Measurements from ENCODE around the gene SEC14L5.
"Not testable (repeated sequence)": the region's sequence is repeated elsewhere in the genome, so short reads cannot be mapped to it uniquely, and the experiment has no call there.

Gene SEC14L5

DNA sequence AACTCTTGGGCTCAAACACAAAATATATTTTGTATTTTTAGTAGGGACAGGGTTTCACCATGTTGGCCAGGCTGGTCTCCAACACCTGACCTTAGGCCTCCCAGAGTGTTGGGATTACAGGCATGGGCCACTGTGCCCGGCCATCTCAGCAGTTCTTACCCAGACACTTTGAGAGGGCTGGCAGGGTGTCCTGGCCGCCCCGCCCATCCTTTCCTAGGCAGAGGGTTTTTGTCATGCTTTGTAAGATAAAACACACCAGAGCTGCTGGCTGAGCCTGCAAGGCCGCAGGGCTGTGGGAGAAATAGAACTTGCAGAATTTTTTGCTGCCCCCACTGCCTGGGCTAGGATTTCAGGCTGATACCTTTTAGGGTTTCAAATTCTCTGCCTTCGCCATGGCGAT lies 29.9 kb upstream of the SEC14L5 start:
- in situ Hi-C loops (cut with HindIII; ENCODE audit: low sequenced_read_pairs) = no loop called here

DNA sequence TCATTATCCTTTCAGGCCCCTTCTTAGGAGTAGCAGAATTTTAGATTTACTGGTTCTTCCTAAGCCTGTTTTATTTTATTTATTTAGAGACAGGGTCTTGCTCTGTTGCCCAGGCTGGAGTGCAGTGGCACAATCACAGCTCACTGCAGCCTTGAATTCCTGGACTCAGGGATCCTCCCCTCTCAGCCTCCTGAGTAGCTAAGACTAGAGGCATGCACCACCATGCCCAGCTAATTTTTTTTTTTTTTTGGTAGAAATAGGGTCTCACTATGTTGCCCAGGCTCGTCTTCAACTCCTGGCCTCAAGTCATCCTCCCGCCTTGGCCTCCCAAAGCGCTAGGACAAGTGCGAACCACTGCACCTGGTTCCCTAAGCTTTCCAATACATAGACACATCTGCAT lies 28.5 kb upstream of the SEC14L5 start:
- in situ Hi-C loops (cut with HindIII; ENCODE audit: low sequenced_read_pairs) = not testable (repeated sequence)

DNA sequence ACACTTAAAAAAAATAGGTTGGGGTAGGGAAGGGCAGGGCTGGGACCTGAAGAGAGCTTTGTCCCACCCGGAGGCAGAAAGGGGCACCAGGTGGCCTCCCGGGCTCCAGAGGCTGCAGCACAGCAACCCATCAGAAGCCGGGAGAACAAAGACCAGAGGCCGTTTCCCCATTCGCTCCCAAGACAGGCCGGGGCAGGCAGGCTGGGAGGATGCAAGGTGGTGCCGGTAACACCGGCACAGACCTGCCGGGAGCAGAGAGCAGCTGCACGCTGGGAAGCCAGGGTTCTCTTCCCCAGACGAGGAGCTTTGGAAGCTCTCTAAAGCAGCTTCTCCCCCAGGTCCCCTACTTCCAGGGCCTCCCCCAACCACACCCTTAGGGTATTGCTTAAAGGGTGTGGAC lies 26.7 kb upstream of the SEC14L5 start:
- in situ Hi-C loops (cut with HindIII; ENCODE audit: low sequenced_read_pairs) = no loop called here

DNA sequence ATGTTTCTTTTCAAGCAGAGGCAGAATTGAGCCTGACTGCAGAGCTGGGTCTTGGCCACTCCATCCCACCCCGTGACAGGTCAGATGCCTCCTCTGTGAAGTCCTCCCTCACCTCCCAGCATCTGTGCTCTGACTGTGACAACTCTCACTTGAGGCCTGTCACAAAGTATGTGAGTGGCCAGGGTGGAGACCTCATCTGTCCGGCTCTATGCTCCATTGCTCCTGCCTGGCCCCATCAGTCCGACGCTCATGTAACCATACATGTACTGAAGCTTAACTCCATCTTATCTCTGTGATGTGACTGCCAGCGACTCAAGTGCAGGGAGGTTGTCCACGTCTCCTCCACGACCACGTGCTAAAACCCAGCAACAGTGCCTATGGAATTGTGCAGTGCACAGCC lies 24.7 kb upstream of the SEC14L5 start:
- in situ Hi-C loops (cut with HindIII; ENCODE audit: low sequenced_read_pairs) = no loop called here

DNA sequence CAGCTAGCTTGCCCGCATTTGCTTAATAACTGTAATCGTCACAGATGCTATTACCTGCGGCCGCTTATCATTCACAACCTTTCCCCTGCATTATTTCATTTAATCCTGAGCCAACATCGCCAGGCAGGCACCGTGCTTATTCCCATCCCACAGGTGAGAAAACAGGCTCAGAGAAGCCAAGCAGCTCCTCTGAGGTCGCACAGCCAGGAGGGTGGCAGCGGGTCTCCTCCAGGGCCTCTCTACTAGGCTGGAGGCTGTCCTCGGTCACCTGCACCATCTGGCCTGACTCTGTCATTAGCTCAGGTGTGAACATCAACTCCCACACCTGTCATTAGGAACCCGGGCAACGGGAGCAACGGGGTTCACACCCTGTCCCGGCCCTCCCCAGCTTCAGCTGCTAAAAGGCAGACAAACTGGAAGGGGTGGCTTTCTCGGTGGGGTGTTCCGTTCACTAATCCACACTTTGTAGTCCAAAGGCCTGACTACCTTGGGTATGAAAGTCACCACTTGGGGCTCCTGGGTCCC lies 24.2 kb upstream of the SEC14L5 start:
- in situ Hi-C loops (cut with HindIII; ENCODE audit: low sequenced_read_pairs) = no loop called here

DNA sequence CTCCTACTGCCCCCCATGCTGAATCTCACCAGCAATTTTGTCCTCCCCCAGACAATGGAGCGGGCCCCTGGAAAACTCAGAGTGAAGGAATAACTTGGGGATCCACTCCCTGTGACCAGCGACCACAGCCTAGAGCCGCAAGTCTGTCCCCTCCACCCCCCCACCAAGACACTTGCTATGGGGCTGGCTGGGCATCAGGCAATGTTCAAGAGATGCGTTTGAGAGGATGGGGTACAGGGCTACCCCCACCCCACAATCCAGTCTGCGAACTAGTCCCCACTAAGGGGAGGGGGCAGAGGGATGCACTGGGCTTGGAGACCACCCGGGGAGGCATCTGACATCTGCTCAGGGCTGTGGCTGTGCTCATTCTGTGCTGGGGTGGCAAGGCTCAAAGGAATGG lies 23.5 kb upstream of the SEC14L5 start:
- in situ Hi-C loops (cut with HindIII; ENCODE audit: low sequenced_read_pairs) = no loop called here

DNA sequence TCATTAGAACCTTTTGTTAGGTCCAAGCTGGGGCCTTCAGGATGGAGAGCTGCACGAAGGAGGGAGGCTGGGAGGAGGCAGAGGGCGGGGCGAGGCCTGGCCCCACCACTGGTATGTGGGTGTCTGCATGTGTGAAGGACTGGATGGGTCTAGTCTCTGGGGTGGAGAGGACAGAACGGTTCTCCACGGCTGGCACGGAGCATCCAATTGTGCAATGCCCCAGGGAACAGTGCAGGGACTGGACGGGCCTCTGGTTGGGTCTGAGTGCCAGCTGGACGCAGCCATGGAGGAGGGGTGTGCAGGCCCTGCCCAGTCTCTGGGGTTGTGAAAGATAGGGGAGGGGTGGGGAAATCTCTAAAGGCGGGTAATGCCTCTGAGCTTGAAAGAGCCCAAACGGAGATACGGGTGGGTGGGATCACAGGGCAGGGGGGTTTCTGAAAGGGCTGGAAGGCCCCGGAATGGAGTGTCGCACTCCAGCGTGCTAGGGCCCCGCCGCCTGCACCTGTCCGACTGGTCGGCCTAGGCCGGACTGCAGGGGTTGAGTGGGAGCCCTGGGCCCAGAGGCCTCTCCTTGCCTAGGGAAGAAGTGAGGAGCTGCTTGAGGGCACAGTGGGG lies 22.8 kb upstream of the SEC14L5 start:
- in situ Hi-C loops (cut with HindIII; ENCODE audit: low sequenced_read_pairs) = no loop called here

DNA sequence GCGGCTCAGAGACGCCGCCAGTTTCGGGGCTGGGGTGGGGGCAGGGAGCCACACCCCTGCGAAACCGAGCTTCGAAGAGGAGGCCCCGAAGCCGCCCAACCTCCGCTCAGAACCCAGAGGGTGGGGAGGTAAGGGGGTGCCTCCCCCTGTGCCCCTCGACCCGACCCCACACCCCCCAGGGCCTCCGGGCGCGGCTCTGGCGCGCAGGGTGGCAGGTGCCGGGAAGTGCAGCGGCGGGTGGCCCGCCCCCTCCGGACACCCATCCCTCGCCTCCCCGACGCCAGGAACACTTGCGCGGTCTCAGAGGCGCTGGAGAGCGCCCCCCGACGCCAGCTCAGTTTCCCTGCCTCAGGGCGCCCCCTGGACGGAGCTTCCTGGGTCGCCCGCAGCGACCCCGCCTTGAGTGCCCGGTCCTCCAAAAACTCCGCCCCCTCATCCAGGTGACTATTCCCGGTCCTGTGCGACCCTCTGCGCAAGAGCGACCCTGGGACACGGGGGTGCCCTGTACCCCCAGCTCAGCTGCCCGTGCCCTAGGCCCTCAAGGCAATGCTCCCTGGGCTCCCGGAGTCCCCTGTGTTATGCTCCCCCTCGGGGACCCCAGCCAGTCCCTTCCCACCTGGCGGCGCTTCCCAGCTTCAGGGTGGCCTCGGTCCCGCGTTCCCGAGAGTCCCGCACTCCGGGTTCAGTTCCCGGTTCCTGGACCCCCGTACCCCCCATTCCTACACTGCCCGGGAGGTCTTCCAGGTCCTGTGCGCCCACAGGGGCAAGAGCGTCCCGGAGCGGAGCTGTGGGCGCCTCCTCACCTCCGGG lies 21.7 kb upstream of the SEC14L5 start:
- in situ Hi-C loops (cut with HindIII; ENCODE audit: low sequenced_read_pairs) = no loop called here

DNA sequence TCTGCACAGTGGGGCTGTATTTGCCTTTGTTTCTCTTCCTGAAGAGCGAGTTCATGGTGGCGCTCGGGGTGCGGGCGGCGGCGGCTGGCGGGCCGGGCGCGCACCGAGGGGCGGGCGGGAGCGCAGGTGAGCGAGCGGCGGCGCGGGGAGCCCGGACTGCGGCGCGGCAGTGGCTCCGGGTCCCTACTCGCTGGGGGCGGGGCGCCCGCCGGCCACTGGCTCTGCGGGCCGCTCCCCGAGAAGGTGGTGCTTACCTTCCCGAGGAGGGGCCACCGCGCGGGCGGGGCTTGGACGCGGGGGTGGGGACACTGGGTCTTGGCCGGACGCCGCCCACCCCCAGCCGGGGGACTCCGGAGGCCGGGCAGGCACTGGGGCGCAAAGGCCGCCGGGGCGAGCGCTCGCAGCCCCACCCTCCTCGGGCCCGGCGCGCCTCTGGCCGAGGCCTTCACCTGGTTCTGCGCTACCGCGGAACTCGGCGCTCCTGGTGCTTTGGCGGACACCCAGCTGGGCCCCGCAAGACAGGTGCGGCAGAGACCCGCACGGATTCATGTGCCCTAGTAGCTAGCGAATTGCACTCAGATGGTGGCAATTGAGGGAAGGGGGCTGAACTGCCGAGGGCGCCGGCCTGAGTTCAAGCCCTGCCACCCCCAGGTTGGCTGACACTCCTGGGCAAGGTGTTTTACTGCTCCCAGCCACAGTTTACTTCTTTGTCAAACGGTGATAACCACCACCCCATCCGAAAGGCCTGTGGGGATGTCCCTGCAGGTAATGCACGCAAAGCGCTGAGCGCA lies 20.9 kb upstream of the SEC14L5 start, which contains the start of gene PPL:
Gene PPL (minus strand): TSS at position 158 of the 791 bp plus-strand sequence. CDS start 103 bp downstream, at position 55.
- in situ Hi-C loops (cut with HindIII; ENCODE audit: low sequenced_read_pairs) = no loop called here

DNA sequence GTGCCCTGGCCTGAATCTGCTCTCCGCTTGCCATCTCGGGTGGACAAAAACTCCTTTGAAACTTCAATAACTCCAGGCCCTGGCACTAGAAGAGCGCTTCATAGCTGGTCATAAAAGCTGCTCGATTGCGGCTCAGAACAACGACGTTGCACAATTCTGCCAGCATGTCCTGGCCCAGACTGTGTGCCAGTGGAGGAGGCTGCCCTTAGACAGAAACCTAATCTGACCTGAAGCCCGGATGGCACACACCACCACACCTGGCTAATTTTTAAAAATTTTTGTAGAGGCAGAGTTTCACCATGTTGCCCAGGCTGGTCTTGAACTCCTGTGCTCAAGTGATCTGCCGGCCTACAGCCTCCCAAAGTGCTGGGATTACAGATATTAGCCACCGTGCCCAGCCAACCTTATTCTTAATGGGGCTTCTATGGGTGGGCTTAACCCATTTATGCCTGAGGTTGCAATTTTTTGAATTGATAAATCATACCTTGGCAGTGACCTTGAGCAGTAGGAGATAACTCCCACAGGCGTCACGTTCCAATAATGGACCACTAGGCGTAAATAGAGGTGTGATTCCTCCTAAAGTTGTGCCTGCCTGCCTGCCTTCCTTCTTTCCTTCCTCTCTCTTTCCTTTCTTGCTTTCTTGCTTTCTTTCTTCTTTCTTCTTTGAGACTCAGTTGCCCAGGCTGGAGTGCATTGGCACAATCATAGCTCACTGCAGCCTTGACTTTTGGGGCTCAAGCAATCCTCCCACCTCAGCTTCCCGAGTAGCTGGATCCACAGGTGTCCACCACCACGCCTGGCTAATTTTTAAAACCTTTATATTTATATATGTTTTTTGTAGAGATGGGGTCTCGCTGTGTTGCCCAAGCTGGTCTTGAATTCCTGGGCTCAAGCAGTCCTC lies 20.1 kb upstream of the SEC14L5 start:
- in situ Hi-C loops (cut with HindIII; ENCODE audit: low sequenced_read_pairs) = no loop called here

DNA sequence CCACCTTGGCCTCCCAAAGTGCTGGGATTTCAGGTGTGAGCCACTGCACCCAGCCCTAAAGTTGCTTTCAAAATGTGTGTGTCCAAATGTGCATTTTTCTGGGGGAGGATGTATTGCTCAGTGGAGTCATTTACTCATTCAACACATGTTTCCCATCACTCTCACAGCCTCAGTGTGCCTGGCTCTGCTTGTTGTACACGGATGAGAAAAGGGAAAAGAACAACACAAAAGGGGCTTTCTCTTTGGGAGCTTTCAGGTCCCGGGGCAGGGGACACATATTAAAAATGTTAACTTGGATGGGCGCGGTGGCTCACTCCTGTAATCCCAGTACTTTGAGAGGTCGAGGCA lies 19.5 kb upstream of the SEC14L5 start:
- in situ Hi-C loops (cut with HindIII; ENCODE audit: low sequenced_read_pairs) = no loop called here

DNA sequence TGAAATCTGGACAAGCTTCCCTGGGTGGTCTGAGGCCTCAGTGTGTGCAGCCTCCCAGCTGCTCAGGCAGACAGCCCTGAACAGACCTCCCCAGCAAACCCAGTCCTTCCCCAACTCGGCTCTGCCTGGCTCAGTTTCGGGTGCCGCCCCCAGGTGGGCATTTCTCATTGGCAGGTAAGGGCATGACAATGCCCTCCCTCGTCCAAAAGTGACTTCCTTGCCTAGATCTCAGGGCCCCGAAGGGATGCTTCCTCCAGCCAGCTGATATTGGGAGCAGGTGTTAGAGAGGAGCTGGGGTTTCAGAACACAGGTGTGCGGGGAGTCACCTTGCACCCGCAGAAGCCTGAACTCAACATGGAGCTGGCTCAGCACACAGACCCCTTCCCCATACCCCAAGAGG lies 17.4 kb upstream of the SEC14L5 start:
- in situ Hi-C loops (cut with HindIII; ENCODE audit: low sequenced_read_pairs) = no loop called here

DNA sequence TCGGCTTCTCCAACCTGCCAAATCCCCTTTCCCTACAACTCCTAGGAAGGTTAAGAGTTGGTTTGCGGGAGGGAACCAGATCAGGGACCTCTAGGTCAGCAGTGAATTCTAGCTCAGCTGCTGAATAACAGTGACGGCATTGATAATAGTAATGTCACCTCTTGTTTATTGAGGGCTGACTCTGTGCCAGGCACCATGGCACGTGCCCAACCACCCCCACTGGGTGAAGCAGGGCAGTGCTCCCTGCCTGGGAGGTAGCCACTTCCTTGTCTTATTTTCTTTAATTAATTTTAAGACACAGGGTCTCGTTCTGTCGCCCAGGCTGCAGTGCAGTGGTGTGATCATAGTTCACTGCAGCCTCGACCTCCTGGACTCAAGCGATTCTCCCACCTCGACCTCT lies 15.6 kb upstream of the SEC14L5 start:
- in situ Hi-C loops (cut with HindIII; ENCODE audit: low sequenced_read_pairs) = no loop called here

DNA sequence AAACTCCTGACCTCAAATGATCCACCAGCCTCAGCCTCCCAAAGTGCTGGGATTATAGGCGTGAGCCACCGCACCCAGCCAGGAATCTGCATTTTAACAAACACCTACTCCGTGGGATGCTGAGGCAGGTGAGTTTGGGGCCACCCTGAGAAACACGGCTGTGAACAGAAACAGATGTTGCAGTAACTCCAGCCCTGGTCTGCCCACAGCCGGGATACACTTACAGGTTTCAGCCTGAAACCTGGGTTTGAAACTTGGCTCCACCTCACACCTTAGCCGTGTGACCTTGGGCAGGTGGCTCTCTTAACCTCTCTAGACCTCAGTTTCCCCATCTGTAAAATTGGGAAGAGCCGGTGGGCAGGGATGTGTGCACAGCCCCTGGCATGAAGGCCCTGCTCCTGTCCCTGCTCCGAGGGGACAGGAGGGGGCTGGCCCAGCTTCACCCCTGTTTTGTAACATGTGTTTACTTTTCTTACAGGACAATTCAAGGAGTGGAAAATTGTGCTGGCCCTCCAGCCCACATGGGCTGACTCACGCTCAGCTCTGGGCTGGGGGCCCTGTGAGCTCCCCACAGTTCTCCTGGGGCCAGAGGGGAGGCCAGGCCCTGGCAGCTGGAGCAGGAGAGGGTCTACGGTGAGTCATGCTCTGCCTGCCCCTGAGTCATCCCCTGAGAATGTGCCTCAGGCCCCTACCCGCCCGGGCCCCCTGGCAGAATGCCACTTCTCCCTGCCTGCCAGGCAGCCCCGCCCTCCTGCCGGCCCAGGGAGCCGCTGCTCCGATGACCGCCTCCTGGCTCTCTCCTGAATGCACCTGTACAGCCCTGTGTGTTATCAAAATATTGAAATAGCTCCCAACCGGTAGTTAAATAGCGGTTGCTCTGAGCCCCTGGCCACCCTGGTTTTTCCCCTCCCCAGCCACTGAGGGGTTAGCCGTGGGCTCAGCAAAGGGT lies 13.5 kb upstream of the SEC14L5 start:
- in situ Hi-C loops (cut with HindIII; ENCODE audit: low sequenced_read_pairs) = no loop called here

DNA sequence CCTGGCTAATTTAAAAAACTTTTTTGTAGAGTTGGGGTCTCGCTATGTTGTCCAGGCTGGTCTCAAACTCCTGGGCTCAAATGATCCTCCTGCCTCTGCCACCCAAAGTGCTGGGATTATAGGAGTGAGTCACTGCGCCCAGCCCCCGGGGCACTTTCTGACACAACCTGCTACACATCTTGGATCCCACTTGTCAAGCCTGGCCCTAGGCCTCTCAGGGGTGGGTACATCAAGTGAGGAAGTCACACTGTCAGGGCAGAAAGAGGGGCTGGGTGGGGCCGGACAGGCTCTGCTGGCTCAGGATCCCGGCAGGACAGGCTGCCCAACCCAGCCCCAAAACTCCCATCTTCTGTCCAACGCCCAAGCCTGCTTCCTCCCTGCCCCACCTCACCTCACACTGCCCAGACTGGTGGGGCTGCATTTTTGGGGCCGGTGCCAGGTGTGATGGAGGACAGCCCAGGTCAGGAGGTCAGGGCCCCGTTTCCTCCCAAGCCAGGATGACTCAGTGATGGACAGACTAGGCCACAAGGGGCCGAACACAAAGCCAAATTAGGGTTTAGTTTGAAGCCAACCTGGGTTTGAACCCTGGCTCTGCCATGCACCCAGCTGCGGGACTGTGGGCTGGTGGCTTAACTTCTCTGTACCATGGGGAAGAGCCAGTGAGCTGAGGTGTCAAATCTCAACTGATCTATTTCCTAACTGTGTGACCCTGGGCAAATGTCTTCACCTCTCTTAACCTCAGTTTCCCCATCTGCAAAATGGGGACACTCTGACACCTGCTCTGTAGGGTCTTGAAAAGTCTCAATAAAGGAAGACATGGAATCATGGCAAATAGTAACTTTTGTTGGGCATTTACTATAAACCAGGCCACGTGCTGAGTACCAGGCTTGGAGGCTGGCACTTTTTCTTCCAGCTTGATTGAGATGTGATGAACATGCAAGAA lies 12.3 kb upstream of the SEC14L5 start:
- in situ Hi-C loops (cut with HindIII; ENCODE audit: low sequenced_read_pairs) = no loop called here

DNA sequence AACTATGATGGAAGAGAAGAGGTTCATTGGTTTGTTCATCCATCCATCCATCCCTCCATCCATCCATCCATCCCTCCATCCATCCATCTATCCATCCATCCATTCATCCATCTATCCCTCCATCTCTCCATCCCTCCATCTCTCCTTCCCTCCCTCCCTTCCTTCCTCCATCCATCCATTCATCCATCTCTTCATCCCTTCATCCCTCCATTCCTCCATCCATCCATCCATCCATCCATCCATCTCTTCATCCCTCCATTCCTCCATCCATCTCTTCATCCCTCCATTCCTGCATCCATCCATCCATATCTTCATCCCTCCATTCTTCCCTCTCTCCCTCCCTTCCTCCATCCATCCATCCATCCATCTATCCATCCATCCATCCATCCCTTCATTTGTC lies 11.2 kb upstream of the SEC14L5 start:
- in situ Hi-C loops (cut with HindIII; ENCODE audit: low sequenced_read_pairs) = no loop called here

DNA sequence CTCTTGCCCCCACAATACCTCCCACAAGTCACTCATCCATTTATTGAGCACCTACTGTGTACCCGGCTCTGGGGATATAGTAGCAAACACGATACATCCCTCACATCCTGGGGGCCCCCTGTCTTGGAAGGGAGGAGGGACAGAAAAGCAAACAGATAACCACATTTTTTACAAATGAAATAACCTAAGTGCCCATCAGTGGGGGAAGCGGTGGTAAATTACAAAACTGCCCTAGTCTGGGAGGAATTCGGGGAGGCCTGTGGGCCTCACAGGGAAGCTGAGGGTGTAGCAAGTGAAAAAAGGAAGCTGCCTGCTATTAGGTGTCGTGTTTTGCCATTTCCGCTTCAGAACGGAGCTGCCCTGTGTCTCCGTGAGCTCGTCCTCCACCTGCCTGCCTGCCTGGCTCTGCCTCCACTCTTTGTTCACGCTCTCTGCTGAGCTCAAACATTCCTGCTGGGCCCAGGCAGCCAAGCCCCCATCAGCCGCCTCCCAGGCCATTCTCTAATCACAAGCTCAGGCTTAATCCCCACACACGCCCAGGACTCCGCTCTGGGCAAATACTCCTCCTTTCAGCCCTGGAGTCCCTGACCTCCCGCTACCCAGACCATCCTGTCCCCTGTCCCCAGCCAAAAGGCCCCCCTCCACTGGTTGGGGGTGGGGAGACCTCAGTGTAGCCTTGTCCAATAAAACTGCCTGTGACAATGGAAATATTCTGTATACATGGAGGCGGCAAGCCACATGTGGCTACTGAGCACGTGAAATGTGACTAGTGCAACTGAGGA lies 10.2 kb upstream of the SEC14L5 start:
- in situ Hi-C loops (cut with HindIII; ENCODE audit: low sequenced_read_pairs) = no loop called here

Measured in DLD1 (cell line).